OCI-LY7 (cell line): ENCODE results near the gene RAB37.

Experiments
- CTCF ChIP-seq: fragments of 200-600 bp; sonication (generic); conservative IDR thresholded peaks from 2 replicates; pipeline ENCODE4 v1.5.1; 2014; ENCODE audit warnings: mild to moderate bottlenecking, antibody characterized with exemption, low read length, moderate library complexity, mixed read lengths
- EZH2phosphoT487 ChIP-seq: fragments of 200-600 bp; sonication (generic); IDR thresholded peaks from 2 replicates; pipeline ENCODE4 v1.6.1; 2018; ENCODE audit warnings: low read depth, borderline replicate concordance, mild to moderate bottlenecking, mixed run types, antibody characterized with exemption, low read length, moderate library complexity, mixed read lengths

GRCh38 chr17:74757502-74757901 is 20.4 kb downstream of the RAB37 start:
- TF ChIP-seq CTCF = no peak
- TF ChIP-seq EZH2phosphoT487 = no peak
